ENCODE measurements around the gene BNC2. TPM values are rescaled to one million over a fixed set of nuclear protein-coding genes. Genes with fewer than 3 reads are reported as not detected.

The BNC2 gene
- total and polyA plus RNA-seq, 7 donors, result 0.23 to 205 (median 117) TPM

DNA sequence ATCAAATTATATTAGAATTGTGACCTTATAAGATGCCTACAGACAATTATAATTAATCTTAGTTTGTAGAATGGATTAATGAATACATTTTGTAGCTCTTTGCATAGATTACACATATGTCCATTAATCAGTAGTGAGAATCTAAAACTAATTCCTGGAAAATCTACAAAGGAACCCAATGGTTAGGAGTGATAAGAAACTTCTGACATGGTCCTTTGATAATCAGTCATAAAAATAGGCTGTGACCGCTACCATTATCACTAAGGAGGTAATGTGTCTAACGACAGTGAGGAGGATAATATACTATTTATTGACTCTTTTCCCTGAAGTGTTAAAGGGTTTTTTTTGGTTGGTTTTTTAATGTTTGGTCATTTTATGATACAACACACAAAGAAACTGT, 46.6 kb downstream of the BNC2 start:
- Histone ChIP-seq H3K36me3 (no peaks in the 10 kb centered on the region), H3K4me1 (peaks cover 0 to 61% (median 54%) of the 10 kb centered on the region in 4 donors), H3K27me3 (no peaks in the 10 kb centered on the region), H3K27ac (peak overlapping the region; percentile 51 to 86 (median 58)), H3K9me3 (no peaks in the 10 kb centered on the region), H3K4me3 (no peak overlapping the region)
- 52 to 77% methylated on average over 2 of the region's 2 CpGs for WGBS, 2 donors
- intact Hi-C loops (cut with DNase I), result loop anchor here (5.0 kb wide), 1 partner anchor 627 kb away; no protein-coding TSS in a partner anchor
- no peak for DNase-seq
- TF ChIP-seq POLR2AphosphoS5 (IDR thresholded peaks at IDR 0.05), result no peak
- TF ChIP-seq EP300 (IDR thresholded peaks at IDR 0.05), result no peak
- TF ChIP-seq, protein P1, sequence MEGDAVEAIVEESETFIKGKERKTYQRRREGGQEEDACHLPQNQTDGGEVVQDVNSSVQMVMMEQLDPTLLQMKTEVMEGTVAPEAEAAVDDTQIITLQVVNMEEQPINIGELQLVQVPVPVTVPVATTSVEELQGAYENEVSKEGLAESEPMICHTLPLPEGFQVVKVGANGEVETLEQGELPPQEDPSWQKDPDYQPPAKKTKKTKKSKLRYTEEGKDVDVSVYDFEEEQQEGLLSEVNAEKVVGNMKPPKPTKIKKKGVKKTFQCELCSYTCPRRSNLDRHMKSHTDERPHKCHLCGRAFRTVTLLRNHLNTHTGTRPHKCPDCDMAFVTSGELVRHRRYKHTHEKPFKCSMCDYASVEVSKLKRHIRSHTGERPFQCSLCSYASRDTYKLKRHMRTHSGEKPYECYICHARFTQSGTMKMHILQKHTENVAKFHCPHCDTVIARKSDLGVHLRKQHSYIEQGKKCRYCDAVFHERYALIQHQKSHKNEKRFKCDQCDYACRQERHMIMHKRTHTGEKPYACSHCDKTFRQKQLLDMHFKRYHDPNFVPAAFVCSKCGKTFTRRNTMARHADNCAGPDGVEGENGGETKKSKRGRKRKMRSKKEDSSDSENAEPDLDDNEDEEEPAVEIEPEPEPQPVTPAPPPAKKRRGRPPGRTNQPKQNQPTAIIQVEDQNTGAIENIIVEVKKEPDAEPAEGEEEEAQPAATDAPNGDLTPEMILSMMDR (IDR thresholded peaks at IDR 0.05), result no peak
- no peak for TF ChIP-seq POLR2A (IDR thresholded peaks at IDR 0.05)

DNA sequence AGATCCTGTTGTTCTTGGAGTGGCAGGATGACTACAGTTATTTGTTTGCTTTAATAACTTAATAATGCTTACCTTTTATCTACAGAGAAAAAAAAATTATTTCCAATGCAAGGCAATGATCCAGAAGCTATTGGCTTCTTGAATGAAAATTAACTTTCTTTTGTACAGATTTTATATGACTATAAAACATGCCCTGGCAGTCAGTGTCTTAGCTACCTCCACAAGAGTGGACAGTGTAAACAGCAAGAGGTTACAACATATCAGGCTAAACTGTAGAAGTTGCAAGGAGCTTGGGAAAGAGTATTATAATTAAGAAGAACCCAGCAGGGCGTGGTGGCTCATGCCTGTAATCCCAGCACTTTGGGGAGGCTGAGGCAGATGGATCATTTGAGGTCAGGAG, 49.1 kb downstream of the BNC2 start:
- whole genome bisulfite sequencing, 2 donors, result 82 to 91% methylated on average over 1 of the region's 1 CpG
- Histone ChIP-seq H3K4me3 (no peak overlapping the region), H3K27ac (no peak overlapping the region), H3K36me3 (no peaks in the 10 kb centered on the region), H3K9me3 (no peaks in the 10 kb centered on the region), H3K27me3 (no peaks in the 10 kb centered on the region), H3K4me1 (peaks cover 0 to 57% (median 52%) of the 10 kb centered on the region in 4 donors)
- no peak for TF ChIP-seq POLR2A (IDR thresholded peaks at IDR 0.05)
- TF ChIP-seq, protein P1 (IDR thresholded peaks at IDR 0.05), result no peak
- no peak for TF ChIP-seq POLR2AphosphoS5 (IDR thresholded peaks at IDR 0.05)
- TF ChIP-seq EP300 (IDR thresholded peaks at IDR 0.05), result no peak
- intact Hi-C loops (cut with DNase I), result loop anchor here (5.0 kb wide), 1 partner anchor 624 kb away; no protein-coding TSS in a partner anchor
- DNase-seq, result no peak

DNA sequence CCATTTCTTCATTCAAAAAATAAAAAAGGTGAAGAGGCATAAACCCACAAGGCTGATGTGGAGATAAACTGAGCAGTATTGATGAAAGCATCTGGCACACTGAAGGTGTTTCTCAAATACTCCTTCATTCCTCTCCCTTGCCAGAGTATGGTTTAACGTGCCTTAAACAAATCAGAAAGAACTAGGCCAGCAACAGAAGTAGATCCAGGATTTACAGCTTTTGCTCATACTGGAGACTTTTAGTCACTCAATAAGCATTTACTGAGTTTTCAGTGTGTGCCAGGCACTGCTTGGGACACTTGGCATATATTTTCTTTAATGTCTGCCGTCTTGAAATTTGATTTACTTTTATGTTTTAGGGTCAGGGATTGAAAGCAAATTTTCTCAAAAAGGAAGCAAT, 53.0 kb downstream of the BNC2 start:
- 84 to 85% methylated on average over 2 of the region's 2 CpGs for WGBS, 2 donors
- H3K27ac ChIP-seq, result no peak overlapping the region
- H3K36me3 ChIP-seq, result no peaks in the 10 kb centered on the region
- TF ChIP-seq POLR2A (IDR thresholded peaks at IDR 0.05) (no peak), POLR2AphosphoS5 (IDR thresholded peaks at IDR 0.05) (no peak), EP300 (IDR thresholded peaks at IDR 0.05) (no peak)
- TF ChIP-seq, protein P1 (IDR thresholded peaks at IDR 0.05), result no peak
- H3K4me1 ChIP-seq, result peaks cover 0 to 52% (median 40%) of the 10 kb centered on the region in 4 donors
- no peak for DNase-seq
- no peaks in the 10 kb centered on the region for H3K27me3 ChIP-seq
- H3K9me3 ChIP-seq, result no peaks in the 10 kb centered on the region
- H3K4me3 ChIP-seq, result no peak overlapping the region
- intact Hi-C loops (cut with DNase I), result no loop called here

DNA sequence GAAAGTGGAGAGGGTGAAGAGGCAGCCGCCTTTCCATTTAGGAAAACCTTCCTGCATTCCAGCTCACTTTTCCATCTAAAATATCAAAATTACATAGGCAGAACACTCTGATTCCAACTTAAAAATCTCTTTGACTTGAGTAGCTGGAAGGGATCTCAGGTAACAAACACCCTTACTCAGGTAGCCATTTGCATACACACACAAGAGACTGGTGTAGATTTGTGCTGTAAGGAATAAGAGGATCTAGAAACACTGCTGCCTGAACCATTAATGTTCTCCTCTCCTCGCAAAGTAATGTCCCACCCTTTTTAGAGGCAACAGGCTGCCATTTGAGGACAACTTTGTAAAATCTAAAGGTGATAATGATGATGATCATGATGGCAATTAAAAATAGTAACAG, 53.5 kb downstream of the BNC2 start:
- Histone ChIP-seq H3K4me1 (peaks cover 0 to 57% (median 38%) of the 10 kb centered on the region in 4 donors), H3K36me3 (no peaks in the 10 kb centered on the region), H3K9me3 (no peaks in the 10 kb centered on the region), H3K27me3 (no peaks in the 10 kb centered on the region), H3K4me3 (no peak overlapping the region), H3K27ac (peak overlapping the region in 1 of 4 donors; percentile 32)
- WGBS, 2 donors, result 96 to 97% methylated on average over 2 of the region's 2 CpGs
- TF ChIP-seq EP300 (IDR thresholded peaks at IDR 0.05), result no peak
- TF ChIP-seq, protein P1 (IDR thresholded peaks at IDR 0.05), result no peak
- no peak for TF ChIP-seq POLR2A (IDR thresholded peaks at IDR 0.05)
- no peak for TF ChIP-seq POLR2AphosphoS5 (IDR thresholded peaks at IDR 0.05)
- DNase-seq, result no peak
- intact Hi-C loops (cut with DNase I), result no loop called here

DNA sequence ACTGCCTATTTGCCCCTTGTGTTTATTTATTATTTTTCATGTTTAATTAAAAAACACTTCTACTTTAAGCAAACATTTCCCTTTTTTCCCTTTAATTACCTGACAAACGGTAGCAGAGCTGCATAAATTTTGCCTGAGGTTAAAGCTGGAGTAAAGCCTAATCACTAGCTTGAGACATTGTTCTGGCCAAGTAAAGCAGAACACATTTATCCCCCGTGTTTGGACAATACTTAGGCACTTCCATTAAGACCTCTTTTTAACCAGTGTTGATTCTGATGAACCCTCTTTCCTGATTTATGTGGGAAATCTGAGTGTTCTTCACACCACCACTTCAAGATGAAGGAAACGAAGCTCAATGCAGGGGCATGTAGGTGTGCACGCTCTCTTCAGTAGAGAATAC, 54.5 kb downstream of the BNC2 start:
- no peak overlapping the region for H3K4me3 ChIP-seq
- no peaks in the 10 kb centered on the region for H3K27me3 ChIP-seq
- 71 to 75% methylated on average over 4 of the region's 4 CpGs for WGBS, 2 donors
- DNase-seq, result no peak
- no peaks in the 10 kb centered on the region for H3K36me3 ChIP-seq
- no peak for TF ChIP-seq POLR2AphosphoS5 (IDR thresholded peaks at IDR 0.05)
- peaks cover 0 to 67% (median 42%) of the 10 kb centered on the region in 4 donors for H3K4me1 ChIP-seq
- H3K27ac ChIP-seq, result peak overlapping the region in 2 of 4 donors; percentile 33 to 42
- no peaks in the 10 kb centered on the region for H3K9me3 ChIP-seq
- intact Hi-C loops (cut with DNase I), result no loop called here
